Fibroblast of gingiva (primary cell): ENCODE data around the gene SCARF1.
A peak's percentile ranks its signal among the peaks of the same experiment; 100 is the strongest.

Experiments
- DNase-seq: peaks from one replicate; pipeline ENCODE4 v3.0.0-alpha.2; 2011; ENCODE audit warnings: low read depth

SCARF1 gene

DNA sequence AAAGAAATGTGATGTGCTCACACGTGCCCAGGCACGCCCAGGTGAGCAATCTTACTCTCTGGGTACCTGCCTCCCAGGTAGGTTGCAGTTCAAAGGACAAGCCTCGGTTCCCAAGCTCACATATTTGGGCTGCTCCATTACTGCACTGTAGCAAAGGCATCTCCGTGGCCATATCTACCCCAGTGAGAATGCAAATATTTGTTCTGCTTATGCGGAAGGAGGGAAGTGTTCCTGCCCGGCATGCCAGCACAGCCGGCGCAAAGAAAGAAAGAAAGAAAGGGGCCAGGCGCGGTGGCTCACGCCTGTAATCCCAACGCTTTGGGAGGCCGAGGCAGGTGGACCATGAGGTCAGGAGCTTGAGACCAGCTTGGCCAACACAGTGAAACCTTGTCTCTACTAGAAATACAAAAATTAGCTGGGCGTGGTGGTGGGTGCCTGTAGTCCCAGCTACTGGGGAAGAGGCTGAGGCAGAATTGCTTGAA is 47.6 kb downstream of the SCARF1 start:
- DNase-seq: no peak

DNA sequence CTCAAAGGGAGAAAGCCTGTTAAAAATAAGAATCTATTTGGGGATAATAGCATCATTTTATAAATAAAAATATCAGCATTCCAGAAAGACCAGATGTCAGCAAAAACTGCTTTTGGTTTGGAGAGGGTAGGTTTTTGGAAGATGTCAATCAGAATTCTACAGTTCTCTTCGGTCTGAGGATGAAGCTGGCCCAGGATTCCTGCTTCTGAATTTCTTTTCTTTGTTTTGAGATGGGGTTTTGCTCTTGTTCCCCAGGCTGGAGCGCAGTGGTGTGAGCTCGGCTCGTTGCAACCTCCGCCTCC is 52.0 kb downstream of the SCARF1 start:
- no peak for DNase-seq

DNA sequence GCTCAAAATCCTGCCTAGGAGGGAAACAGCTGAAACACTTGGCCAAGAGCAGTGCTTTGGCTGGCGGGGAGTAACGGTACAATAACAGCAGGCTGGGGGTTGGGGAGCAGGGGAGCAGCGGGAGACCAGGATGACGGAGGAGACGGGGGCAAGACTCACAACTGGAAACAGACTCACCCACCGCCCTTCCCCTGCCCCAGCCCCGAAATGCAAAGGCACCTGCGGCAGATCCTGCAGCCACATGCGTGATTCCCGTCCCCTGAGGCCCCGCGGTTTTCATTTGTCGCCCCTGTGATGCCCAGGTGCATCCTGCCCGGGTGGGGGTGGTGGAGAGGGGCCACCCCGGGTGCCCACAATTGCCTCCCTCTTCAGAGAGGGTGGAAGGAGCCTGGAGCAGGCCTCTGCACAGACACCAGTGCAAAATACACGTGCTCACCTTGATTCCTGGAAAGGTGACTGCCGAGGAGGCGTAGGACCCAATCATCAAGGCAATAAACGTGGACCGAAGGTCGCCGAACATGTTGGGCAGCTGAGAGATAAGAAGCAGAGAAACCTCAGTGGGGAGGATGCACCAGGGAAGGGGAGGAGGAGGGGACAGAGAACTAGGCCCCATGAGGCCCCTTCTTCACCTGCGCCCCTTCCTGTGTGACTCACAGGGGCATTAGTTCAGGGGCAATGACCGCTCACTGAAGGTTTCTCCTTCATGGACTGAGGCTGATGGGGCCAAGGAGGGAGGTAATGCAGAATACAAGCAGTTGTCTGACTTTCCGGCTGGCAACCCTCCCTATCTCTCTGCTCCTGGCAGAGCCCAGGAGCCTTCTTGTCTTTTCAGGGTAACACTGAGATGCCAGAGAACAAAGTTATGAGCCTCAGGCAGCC is 52.5 kb downstream of the SCARF1 start:
- no peak for DNase-seq

DNA sequence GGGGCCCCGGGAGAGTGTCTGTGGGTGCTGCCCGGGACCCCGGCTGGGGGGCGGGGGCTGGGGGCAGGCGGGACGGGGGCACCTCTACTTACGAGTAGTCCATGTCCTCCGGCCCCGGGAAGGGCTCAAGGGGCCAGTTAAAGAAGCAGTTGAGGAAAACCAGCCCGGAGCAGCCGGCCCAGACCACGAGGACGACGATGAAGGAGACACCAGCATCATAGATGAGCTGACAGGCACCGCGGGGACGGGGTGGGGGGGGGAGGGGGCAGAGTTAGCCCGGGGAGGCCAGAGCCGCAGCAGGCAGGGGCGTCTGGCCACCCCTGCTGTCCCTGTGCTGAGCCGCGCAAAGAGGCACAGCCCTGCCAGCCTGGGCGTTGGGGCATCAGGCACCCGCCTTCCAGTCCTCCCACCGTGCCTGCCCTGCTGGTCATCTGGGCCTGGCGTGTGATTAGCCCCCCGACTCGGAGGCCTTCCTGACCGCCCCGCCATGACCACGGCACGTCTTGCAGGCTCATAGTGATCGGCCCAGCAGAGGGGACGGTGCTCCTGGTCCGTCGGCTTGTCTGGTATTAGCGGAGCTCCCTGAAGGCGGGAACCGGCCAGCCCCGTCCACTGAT is 54.0 kb downstream of the SCARF1 start:
- DNase-seq: no peak

DNA sequence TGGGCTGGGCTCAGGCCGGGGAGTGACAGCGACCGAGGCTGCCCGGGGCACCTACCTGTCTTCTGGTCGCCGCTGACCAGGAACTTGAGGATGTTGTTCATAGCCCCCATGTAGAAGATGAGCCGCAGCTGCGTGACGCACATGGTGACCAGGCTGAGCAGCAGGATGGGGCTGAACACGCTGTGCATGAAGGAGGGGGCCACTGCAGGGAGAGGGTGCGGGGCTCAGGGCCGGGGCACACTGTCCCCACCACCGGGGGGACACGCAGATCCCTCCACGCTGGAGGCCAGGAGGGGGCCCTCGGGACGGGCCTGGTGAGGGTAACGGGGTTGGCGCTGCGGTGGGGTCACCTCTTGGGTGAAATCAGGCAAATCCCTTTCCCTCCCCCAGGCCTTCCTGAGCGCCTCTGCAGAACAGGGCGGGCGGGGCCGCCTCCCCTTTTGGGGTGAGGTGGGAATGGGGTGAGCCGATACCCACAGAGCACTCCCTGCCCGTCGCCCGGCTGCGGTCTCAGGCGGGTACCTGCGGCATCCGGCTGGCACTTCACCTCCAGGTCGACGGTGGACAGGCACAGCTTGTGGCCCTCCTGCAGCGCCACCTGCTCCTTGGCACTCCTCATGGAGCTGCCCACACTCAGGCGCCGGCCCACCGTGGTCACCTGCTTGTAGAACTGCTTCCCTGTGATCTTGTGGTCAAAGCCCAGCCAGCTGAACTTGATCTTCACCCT is 54.6 kb downstream of the SCARF1 start:
- no peak for DNase-seq

DNA sequence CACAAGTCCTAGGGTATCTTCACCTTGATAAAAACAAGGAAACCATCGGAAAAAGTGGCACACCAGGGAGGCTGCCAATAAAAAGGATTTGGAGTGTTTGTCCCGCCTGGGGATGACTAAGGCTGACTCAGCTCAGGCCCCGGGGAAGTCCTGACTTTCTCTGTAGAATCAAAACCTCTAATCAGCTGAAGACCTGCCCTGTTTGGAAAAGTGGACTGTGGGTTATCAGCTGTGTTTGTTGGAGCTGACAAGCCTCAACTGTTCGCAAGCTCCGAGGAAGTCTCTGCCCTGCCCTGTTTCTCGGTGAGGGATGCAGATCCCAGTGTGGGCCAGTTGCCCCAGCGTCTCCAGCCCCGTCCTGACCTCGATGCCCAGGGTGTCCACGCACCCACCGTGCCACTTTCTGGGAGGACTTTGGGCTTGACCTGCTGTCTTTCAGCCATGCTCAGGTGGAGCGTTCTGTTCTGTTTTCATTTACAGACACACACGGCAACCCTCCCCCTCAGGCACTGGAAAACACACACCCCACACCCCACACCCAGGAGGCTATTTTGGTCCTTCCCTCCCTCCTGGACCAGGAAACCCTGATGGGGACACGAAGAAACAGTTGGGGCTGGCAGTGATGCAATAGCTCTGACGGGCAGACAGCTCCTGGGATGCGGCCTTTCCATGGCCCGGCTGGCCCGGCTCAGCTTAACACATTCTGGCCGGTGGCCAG is 55.3 kb downstream of the SCARF1 start:
- DNase-seq: peak; percentile 73

DNA sequence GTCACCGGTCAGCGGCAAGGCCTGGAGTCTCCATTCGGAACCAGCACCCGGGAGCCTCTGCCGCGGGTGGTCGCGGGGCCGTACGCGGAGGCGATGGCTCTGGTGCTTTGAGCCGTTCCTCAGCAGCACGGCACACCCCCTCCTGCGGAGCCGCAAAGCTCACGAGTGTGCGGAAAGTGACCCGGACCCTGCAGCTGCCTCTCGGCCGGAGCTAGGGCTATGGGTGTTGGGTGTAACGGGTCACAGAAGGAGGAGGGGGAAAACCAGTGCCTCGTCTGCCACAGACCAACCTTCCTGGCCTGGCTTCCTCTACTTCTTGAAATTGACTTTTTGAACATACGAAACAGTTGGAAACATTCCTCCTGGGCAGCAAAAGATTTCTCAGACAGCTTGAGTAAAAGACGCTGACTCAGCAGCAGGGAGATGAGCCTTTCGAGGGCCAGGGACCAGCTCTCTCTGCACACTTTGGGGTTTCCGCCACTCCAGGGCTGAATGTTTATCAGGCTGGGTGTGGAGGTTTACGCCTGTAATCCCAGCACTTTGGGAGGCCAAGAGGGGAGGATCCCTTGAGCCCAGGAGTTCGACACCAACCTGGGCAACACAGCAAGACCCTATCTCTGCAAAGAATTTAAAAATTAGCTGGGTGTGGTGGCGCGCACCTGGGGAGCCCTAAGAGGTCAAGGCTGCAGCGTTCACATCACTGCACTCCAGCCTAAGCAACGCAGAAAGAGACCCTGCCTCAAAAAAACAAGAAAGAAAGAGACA is 56.5 kb downstream of the SCARF1 start:
- peak; percentile 63 for DNase-seq

DNA sequence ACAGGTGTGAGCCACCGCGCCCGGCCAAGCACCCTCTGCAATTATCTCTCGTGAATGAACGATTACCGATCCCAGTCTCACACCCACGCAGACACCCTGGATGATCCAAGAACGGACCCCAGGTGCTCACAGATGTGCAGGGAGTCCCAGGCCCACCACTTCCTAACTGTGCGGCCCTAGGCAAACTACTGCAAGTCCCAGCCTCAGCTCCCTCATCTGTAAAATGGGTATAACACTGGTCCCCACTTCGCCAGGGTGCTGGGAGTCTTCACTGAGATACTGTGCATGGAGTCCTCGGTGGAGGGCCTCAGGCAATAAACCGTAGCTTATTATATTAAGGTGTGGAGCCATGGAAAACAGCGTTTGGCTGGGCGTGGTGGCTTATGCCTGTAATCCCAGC is 61.4 kb downstream of the SCARF1 start:
- DNase-seq: no peak
